Left forelimb (tissue), 1 donor: ENCODE data around the gene HMCN1.

ENCODE experiments used
- DNase-seq: peaks from one replicate; pipeline ENCODE4 v3.0.0-alpha.2; 2018; ENCODE audit warnings: low spot score

The HMCN1 gene

GRCh38 chr1:185966471-185966870, 232.3 kb downstream of the HMCN1 start:
- DNase-seq: no peak

- DNase-seq: no peak
Measured at GRCh38 chr1:185969028-185969427, 234.8 kb downstream of the HMCN1 start.

- DNase-seq: no peak
Measured at GRCh38 chr1:185969524-185969991, 235.4 kb downstream of the HMCN1 start.

GRCh38 chr1:185971688-185972087, 237.5 kb downstream of the HMCN1 start:
- no peak for DNase-seq

GRCh38 chr1:185972096-185972850, 238.1 kb downstream of the HMCN1 start:
- DNase-seq: no peak

- no peak for DNase-seq
Measured at GRCh38 chr1:185973645-185974044, 239.5 kb downstream of the HMCN1 start.

GRCh38 chr1:185974367-185975170, 240.4 kb downstream of the HMCN1 start:
- DNase-seq: no peak

GRCh38 chr1:185980891-185981290, 246.7 kb downstream of the HMCN1 start:
- no peak for DNase-seq

- DNase-seq: no peak
Measured at GRCh38 chr1:185984113-185984836, 250.1 kb downstream of the HMCN1 start.

- DNase-seq: no peak
Measured at GRCh38 chr1:185987611-185988321, 253.6 kb downstream of the HMCN1 start.

GRCh38 chr1:185990565-185990964, 256.4 kb downstream of the HMCN1 start:
- DNase-seq: no peak

GRCh38 chr1:185991266-185991665, 257.1 kb downstream of the HMCN1 start:
- DNase-seq: no peak

- DNase-seq: no peak
Measured at GRCh38 chr1:185996211-185996610, 262.0 kb downstream of the HMCN1 start.

GRCh38 chr1:185998391-185998790, 264.2 kb downstream of the HMCN1 start:
- no peak for DNase-seq

GRCh38 chr1:186002406-186002805, 268.2 kb downstream of the HMCN1 start:
- DNase-seq: no peak

- no peak for DNase-seq
Measured at GRCh38 chr1:186009039-186009737, 275.0 kb downstream of the HMCN1 start.

- DNase-seq: no peak
Measured at GRCh38 chr1:186014370-186015037, 280.3 kb downstream of the HMCN1 start.

- DNase-seq: no peak
Measured at GRCh38 chr1:186016856-186017255, 282.7 kb downstream of the HMCN1 start.

- no peak for DNase-seq
Measured at GRCh38 chr1:186022184-186022583, 288.0 kb downstream of the HMCN1 start.

- no peak for DNase-seq
Measured at GRCh38 chr1:186026946-186027345, 292.8 kb downstream of the HMCN1 start.

GRCh38 chr1:186027621-186028020, 293.4 kb downstream of the HMCN1 start:
- no peak for DNase-seq
